GM19468 (cell line): Measurements from ENCODE around the gene BORCS6.
"Not testable (repeated sequence)": the region's sequence is repeated elsewhere in the genome, so short reads cannot be mapped to it uniquely, and the experiment has no call there.

Source experiments
- ATAC-seq: cut with Tn5 transposase; IDR thresholded peaks from one replicate; pipeline ENCODE4 v1.9.1; 2021; ENCODE audit warnings: mild to moderate bottlenecking, moderate library complexity, moderate number of reproducible peaks; ENCODE audit not compliant: unreplicated experiment; ENCODE audit errors: extremely low read depth

The BORCS6 gene

DNA sequence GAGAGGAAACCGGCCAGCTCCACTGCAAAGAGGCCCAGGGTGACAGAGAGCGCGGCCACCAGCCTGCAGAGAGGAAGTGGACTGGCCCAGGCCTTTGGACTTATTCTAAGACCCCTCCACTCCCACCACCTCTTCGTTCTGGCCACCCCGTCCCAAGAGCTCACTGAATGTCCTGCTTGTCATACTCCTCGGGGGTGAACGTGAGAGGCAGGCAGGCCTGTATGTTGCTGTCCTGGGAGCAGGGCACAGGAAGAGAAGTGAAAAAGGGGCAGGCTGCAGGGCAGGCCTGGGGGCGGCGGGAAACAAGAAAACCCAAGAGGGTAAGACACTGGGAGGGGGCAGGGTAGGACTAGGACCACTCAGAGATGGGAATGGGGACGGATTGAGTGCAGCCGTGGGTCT is 14.2 kb downstream of the BORCS6 start:
- ATAC-seq = no peak

DNA sequence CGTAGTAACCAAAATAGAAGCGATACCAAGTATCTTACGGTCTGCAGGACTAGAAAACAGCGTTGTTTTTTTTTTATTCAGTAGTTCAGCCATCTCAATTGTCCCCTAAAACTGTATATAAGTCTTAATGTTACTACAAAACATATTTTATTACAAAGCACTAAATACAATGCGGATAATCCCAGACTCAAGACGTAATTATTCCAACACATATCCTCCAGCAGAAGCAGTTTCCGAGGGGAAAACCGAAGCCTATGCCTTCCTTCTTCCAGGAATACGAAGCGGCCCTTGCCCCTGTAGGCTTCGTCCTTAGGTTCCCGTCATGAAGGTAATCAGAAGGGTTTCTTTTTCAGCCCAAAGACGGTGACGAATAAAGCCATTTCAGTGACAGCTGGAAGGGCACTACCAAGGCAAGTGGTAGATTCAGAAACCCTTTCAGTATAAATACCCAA is 16.1 kb downstream of the BORCS6 start:
- ATAC-seq = no peak

DNA sequence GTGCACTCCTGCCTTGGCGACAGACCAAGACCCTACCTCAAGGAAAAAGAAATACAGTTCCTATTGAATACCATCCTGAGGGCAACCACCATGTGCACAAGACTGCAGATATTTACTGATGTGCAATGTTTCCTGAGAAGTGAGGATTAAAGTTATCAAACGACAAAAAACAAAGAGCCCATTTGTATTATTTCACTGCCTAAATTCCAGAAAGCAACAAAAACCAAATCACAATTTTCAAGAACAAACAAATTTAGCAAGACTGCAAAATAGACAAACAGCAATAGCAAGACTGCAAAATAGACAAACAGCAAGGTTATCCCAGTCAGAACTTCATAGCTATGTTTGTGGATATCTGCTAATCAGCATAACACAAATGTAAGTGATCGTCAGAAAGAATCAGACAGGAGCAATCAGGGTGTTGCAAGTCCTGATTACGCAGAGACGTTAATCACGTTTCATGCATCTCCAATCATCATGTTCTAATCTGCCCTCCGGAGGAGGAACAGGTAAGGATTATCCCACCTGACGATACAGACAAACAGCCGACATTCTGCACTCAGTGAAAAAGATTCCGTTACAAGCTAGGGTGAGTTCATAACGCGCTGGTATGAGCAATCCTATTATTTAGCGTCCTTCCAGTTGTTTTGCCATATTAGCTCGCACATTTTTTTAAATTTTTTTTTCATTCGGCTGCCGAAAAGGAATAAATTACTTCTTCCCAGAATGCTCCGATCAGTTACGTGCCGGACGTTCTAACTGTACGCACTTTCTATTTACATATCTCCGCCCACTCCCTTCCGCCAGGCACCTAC is 16.7 kb downstream of the BORCS6 start:
- no peak for ATAC-seq

DNA sequence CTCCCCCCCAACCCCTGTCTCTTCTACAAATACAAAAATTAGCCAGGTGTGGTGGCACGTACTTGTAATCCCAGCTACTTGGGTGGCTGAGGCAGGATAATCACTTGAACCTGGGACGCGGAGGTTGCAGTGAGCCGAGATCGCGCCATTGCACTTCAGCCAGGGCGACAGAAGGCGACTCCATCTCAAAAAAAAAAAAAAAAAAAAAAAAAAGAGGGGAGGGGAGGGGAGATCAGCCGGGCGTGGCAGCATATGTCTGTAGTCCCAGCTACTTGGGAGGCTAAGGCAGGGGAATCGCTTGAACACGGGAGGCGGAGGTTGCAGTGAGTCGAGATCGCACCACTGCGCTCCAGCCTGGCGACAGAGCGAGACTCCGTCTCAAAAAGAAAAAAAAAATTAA is 19.8 kb downstream of the BORCS6 start:
- ATAC-seq = not testable (repeated sequence)

DNA sequence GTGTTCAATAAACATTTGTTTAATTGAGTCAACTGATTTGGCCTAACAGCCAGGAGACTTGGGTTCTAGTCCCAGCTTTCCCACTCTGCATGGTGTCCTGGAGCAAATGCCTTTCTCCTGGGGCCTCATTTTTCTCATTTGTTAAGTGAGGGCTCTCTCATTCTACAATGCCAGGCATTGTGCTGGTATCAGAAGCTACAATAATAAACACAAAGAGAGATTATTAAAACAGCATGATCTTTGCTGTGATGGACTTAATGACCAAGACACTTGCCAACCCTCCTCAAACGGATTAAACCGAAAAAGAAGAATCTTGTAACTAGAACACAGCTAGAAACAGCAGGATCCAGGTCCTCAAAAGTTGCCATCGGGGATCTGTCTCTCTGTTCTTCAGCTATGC is 22.5 kb downstream of the BORCS6 start:
- no peak for ATAC-seq

DNA sequence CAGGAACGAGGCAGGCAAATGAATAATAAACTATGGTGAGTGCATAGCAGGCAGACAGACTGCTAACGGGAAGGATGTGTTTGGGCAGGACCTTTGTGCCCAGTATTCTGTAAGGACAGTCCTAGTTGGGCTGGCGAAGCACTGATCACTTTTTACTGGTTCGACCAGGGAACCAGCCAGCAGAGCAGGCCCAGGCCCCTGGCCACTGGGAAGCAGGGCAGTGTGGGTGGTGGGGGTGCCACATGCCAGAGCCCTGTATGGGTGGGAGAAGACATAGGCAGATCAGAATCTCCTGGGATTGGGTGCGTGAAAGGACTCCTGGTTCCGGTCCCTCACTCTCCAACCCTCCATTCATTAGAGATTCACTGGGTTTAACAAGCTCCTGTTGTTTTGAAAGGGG is 23.2 kb downstream of the BORCS6 start:
- no peak for ATAC-seq

DNA sequence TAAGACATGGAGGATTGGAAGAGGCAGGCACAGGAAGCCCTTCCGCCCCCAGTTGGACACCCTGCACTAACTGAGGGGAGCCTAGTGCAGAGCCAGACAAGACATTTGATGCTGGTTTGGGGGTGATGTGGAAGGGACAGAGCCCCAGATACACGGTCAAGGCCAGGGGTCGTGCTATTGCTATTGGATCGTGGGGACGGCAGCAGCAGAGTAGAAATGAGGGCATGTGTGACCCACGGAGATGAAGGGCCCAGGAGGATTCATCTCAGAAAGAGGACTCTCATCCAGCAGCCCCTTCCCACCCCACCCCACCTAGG is 25.2 kb downstream of the BORCS6 start:
- ATAC-seq = no peak

DNA sequence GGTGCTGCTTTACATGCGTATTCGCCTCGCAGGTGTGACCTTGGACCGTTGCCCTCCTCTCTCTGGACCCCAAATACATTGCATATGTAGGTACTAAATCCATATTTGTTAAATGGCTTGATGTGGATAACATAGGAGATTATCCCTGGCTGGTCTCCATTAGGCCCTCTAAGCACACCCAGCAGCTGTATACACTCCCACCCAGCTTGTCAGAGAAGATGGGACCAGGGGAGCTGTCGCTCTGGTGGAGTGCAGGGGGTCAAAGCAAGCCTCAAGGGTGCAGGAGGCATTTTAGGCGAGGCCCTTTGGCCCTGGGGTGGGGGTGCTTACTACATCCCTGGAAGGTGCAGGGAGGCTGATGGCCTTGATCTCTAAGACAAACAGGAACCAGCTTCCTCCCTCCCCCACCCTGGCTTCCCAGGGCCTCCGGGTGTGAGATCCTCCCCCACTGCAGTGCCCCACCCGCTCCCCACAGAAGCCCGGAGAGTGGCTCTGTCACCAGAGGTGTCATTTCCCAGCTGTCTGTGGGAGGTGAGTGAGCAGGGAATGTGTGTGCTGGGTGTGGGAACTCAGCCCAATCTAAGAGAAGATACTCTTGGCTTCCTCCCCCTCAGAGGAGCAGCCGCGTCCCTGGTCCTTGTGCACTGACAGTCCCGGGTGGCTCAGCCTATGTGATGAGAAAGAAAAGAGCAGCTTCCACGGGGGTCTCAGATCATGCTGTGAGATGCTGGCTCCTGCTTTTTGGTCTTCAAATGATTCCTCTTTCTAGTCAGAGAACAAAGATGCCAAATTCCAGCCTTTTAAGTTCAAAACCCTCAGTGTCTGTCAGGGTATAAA is 25.8 kb downstream of the BORCS6 start:
- ATAC-seq = no peak

DNA sequence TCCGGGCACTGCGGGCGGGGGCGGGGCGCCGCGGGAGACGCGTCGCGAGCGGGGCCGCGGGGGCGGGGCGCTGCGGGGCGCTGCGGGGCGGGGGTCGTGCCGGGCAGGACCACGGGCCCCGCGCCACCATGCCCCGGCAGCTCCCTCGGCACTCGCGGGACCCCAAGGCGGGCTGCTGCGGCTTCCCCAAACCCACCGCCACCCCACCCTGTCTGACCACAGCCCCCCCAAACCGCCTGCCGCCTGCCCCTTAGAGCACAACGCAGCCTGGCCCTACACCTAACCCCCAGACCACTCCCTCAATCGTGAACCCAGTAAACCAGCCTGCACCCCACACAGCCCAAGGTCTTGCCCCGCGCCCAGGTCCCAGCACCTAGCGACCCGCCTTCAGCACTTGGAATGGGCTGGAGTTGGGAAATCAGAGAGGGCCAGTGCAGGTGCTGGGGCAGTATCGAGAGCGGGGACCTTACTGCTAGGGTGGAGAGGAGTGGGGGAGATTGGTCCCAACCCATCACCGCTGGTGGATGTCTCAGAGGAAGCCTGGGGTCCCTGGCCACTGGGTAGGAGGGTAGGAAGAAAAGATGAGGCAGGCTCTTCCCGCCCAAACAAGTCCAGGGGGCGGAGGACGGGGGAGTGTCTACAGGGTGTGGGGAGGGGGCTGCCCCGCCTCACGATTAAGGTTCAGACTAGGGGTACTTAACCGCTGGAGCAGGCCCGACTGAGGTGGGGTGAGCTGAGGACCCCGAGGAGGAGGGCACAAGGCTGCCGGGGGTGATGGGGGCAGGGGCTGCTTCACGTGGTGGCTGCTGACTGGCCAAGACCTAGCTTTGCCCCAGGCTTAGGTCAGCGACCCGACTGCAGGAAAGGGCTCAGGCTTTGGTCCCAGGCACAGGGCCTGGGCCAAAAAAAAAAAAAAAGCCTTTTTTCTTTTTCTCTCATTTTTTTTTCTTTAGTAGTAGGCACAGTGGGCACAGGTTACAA is 26.7 kb downstream of the BORCS6 start:
- no peak for ATAC-seq

DNA sequence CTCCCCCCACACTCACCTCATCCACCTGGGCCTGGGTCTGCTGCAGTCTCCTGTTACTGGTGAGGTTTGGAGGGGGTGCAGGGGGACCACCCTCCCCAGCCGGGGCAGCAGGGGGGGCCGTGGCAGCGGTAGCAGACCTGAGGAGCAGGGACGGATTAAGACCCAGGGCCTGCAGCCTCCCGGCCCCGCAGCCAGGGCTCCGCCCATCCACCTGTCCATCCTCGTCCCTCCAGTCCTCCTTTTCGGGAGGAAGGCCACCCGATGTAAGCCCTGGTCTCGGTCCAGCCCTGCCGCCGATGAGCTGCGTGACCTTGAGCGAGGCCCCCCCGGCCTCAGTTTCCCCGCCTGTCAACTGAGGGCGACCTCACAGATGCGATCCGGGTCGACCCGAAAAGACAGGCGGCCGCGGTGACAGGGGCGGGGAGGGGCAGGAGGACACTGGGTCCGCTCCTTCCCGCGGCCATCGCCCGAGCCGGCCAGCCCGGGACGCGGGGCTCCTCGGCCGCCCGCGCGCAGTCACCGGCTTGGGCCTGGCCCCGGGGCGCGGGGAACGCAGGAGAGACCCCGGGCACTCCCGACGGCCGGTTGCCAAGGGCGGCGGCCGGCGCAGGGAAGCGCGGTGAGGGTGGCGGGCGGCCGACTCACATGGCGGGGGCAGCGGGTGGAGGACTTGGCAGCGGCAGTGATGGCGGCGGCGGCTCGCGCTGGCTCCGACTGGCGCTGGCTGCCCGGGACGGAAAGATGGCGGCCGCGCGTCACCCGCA is 27.6 kb downstream of the BORCS6 start, which contains the start of gene VAMP2:
VAMP2 (minus strand) TSS at position 716 of the 764 bp plus-strand sequence; CDS start at position 647, 69 bp downstream.
- ATAC-seq = no peak

DNA sequence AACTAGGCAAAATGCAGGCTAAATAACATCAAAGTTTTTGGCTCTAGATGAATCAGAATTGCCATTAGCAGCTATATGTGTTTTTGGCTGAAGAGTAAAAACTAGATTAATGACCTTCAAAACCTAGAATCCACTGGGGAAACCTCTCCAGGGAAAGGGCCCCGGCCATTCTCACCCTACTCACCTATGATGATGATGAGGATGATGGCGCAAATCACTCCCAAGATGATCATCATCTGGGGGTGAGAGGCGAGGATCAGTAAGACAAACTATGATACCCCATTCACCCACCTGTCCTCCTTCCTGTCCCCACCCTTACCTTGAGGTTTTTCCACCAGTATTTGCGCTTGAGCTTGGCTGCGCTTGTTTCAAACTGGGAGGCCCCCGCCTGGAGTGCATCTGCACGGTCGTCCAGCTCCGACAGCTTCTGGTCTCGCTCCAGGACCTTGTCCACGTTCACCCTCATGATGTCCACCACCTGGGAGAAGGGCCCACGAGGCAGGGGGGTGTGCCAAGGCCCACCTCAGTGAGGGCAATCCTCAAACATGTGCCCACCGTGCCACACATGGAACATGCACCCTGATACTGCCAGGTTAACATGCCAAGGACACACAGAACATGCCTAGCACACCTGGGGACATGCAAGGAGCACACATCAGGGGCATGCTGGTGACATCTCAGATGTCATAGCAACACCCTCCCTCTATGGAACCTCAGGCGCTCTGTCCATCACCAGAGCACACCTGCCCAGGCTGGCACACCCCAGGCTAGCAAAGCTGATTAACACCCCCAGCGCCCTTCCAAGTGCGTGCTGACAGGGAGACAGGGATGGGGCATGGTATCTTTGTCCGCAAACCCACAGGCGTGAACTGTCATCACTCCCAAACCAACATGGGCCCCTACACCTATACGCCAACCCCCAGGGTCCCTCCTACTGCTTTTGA is 28.4 kb downstream of the BORCS6 start:
- no peak for ATAC-seq

DNA sequence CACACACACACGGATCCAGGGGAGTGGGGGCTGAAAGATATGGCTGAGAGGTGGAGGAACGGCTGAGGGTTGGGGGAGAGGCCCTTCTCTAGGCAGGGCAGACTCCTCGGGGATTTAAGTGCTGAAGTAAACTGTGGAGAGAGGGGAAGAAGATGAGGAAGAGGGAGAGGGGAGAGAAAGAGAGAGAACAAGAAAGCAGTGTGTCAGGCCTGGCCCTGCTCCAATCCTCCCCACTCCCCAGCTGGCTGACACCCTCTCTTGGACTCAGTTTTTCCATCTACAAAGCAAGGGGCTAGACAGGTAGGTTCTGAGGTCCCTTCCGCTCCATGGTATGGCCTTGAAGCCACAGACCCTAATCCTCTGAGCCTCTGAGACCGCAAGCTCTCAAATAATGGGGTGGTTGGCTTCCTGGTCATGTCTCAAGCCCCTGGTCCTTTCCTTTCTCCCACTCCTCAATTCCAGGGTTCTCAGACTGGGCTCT is 29.2 kb downstream of the BORCS6 start:
- no peak for ATAC-seq

DNA sequence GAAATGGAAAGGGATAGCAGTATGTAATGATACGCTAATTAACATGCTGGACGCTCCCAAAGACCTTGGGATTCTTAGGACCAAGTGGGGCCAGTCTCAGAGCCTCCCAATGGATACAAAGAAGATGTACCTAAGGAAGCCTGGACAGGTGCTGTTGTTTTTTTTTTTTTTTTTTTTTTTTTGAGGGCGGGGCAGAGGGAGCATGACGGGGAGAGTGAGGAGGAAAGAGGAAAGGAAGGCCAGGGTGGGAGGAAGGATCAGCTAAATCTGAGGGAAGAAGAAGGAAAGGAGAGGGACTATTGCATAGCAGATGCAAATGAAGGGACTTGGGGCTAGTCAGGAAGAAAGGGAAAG is 29.8 kb downstream of the BORCS6 start:
- ATAC-seq = no peak

DNA sequence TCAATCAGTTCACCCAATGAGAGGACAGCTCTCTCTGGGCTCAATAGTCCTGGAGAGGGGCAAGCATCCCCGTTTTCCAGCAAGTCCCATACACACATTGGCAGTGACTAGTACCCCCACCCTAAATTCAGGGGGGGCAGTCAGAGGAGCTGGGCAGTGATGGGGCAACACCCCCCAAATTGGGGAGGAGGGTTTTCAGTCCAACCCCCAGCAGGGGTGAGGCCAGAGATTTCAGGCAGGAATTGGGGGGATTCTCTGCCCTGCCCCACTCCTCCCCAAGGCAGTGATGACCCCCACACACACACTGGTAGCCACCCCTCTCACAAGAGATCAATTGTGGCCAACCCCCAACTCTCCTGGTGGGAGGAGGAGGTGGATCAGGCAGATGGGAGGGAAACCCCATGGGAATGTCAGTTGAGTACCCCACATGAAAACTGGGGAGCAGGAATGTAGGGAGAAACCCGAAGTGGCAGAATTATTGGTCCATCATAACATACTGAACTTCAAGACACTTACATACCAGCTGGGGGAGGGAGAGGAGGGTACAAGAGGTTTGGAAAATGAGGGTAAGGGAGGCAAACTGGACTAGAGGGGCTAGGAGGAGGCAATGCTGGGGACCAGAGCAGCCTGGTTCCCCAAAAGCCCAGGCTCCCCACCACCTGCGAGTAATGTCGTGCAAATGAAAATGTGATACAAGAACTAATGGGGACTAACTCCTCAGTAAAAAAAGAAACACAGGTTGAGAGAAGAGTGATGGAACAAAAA is 30.3 kb downstream of the BORCS6 start:
- ATAC-seq = no peak

DNA sequence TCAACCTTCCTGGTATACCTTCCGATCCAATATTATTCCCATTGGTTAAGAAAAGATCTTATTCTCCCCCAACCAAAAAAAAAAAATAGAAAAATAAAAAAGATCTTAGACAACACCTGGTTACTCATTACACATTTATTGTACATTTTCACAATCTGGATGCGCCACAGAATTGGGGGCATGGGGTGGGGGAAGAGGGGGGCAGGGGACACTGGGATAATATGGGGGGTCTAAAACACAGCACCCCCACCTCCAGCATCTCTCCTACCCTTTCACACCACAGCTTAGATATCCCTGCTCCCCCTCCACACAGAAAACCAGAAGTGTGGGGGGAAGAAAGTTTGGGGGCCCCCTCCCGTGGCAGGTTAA is 31.0 kb downstream of the BORCS6 start:
- no peak for ATAC-seq

DNA sequence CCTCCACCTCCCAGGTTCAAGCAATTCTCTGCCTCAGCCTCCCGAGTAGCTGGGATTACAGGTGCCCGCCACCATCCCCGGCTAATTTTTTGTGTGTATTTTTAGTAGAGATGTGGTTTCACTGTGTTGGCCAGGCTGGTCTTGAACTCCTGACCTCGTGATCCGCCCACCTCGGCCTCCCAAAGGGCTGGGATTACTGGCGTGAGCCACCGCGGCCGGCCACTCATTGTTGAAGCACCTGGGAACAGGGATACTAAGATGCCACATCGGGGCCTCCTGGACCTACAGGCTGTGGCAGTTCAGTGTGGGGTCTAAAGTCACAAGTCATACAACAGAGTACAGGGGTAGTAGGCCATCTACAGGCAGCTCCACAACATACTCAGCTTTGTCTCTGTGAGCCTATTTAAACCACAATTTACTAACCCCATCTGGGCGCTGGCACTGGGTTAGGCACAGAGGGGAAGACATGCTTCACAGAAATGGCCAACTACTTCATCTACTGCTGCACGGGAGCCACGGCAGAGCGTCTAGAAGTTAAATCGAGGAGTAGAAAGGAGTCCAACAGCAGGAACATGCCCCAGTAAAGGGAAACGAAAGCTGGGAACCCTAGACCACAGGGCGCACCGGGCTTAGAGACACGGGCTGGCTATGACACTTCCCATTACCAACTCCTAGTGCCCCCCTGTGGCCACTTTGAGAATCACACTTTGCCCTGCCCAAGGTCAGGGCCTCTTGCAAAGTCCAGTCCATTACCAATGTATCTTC is 31.5 kb downstream of the BORCS6 start:
- no peak for ATAC-seq
